Progenitor cell of endocrine pancreas (in vitro differentiated cells): Measurements from ENCODE around the gene SCFD1. TPM values are rescaled to one million over a fixed set of nuclear protein-coding genes. Genes with fewer than 3 reads are reported as not detected.

Experiments
- DNase-seq: peaks from one replicate; pipeline ENCODE4 v3.0.0; 2021; ENCODE audit warnings: low spot score; ENCODE audit not compliant: unreplicated experiment
- H3K27ac Mint-ChIP-seq: 2 replicates; pipeline ENCODE4 v1.8.0; 2021; ENCODE audit warnings: mild to moderate bottlenecking, moderate library complexity, mixed read lengths
- H3K27me3 Mint-ChIP-seq: 2 replicates; pipeline ENCODE4 v1.8.0; 2021; ENCODE audit warnings: mixed read lengths
- H3K36me3 Mint-ChIP-seq: 2 replicates; pipeline ENCODE4 v1.8.0; 2022; ENCODE audit warnings: mixed read lengths; ENCODE audit not compliant: insufficient read depth
- H3K4me1 Mint-ChIP-seq: 2 replicates; pipeline ENCODE4 v1.8.0; 2021; ENCODE audit warnings: low read depth, mixed read lengths
- H3K4me3 Mint-ChIP-seq: 2 replicates; pipeline ENCODE4 v1.8.0; 2021; ENCODE audit warnings: low read depth, mild to moderate bottlenecking, moderate library complexity, mixed read lengths
- H3K9me3 Mint-ChIP-seq: 2 replicates; pipeline ENCODE4 v1.8.0; 2021; ENCODE audit warnings: low read depth, mixed read lengths
- CTCF ChIP-seq: fragments of 200-600 bp; sonication (generic); IDR thresholded peaks from one replicate; pipeline ENCODE4 v1.5.0; 2021; ENCODE audit warnings: antibody characterized with exemption, mild to moderate bottlenecking; ENCODE audit not compliant: unreplicated experiment
- total RNA-seq: library from RNA; stranded (reverse); gene quantifications from 2 replicates; pipeline ENCODE4 v1.2.1, GENCODE V29; 2021

SCFD1 gene
- total RNA-seq, 1 donor from 2014 or later = 97.6 TPM

GRCh38 chr14:30737916-30738315 lies 115.8 kb downstream of the SCFD1 start:
- DNase-seq = no peak
- no peak for TF ChIP-seq CTCF
- Mint-ChIP-seq H3K9me3 (peaks cover 4% of the 10 kb centered on the region), H3K27me3 (no peaks in the 10 kb centered on the region), H3K27ac (peak overlapping the region; percentile 89), H3K36me3 (peaks cover 6% of the 10 kb centered on the region), H3K4me3 (peak overlapping the region; percentile 19), H3K4me1 (peaks cover 44% of the 10 kb centered on the region)

DNA sequence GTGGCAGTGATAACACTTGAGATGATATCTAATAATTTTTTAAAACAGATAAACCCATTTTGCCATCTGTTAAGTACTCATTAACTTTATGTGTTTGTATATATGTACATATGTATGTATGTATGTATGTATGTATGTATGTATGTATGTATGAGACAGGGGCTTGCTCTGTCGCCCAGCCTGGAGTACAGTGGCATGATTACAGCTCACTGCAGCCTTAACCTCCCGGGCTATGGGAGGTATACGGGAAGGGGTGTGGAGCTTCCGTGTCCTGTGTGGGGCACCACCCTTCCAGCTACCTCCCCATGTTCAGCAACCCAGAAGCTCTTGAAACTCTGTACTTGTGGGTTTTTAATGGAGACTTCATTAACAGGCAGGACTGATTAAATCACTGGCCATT lies 116.9 kb downstream of the SCFD1 start:
- peaks cover 6% of the 10 kb centered on the region for H3K36me3 Mint-ChIP-seq
- no peaks in the 10 kb centered on the region for H3K27me3 Mint-ChIP-seq
- no peak for DNase-seq
- H3K4me1 Mint-ChIP-seq = peaks cover 44% of the 10 kb centered on the region
- no peak for TF ChIP-seq CTCF
- no peak overlapping the region for H3K27ac Mint-ChIP-seq
- no peak overlapping the region for H3K4me3 Mint-ChIP-seq
- H3K9me3 Mint-ChIP-seq = peaks cover 10% of the 10 kb centered on the region

- Mint-ChIP-seq H3K4me3 (no peak overlapping the region), H3K27me3 (no peaks in the 10 kb centered on the region), H3K9me3 (peaks cover 3% of the 10 kb centered on the region), H3K27ac (no peak overlapping the region), H3K4me1 (no peaks in the 10 kb centered on the region), H3K36me3 (no peaks in the 10 kb centered on the region)
- no peak for DNase-seq
- TF ChIP-seq CTCF = no peak
These were observed 126.2 kb downstream of the SCFD1 start for GRCh38 chr14:30748343-30748742.

- no peaks in the 10 kb centered on the region for H3K4me1 Mint-ChIP-seq
- H3K4me3 Mint-ChIP-seq = no peak overlapping the region
- no peaks in the 10 kb centered on the region for H3K36me3 Mint-ChIP-seq
- no peaks in the 10 kb centered on the region for H3K9me3 Mint-ChIP-seq
- no peak overlapping the region for H3K27ac Mint-ChIP-seq
- H3K27me3 Mint-ChIP-seq = peaks cover 6% of the 10 kb centered on the region
- no peak for TF ChIP-seq CTCF
- DNase-seq = no peak
These were observed 129.7 kb downstream of the SCFD1 start for GRCh38 chr14:30751646-30752416.

DNA sequence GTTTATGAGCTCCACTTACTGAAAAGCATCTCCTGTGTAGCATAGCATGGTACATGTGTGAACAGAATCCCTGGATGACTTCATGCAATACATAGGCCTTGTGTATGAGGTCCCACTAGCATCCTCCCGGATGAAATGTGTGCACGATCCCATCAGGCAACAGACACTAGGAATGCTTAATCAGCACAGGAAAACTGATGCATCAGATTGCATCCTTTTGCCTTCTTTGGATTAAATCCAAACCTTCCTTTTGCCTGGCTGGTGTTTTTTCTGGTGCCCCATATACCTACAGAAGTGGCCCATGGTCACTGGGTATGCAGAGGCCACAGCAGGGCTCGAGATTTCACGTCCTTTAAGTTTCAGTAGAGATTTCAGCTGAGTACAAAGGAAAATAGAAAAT lies 131.3 kb downstream of the SCFD1 start:
- Mint-ChIP-seq H3K9me3 (no peaks in the 10 kb centered on the region), H3K36me3 (no peaks in the 10 kb centered on the region), H3K27me3 (peaks cover 6% of the 10 kb centered on the region), H3K27ac (no peak overlapping the region), H3K4me3 (no peak overlapping the region), H3K4me1 (no peaks in the 10 kb centered on the region)
- TF ChIP-seq CTCF = no peak
- DNase-seq = no peak
